ENCODE data around the gene VAMP4.
"Not testable (repeated sequence)": the region's sequence is repeated elsewhere in the genome, so short reads cannot be mapped to it uniquely, and the experiment has no call there.

VAMP4 gene

GRCh38 chr1:171663036-171663853 is 78.6 kb downstream of the VAMP4 start:
- Histone ChIP-seq H3K4me3 (ENCODE audit: low read depth in 1 of 2, low read length in 2 of 2) (no peak overlapping the region), H3K27ac (ENCODE audit: low read depth, low read length) (no peak overlapping the region), H3K36me3 (ENCODE audit: insufficient read depth, low read length) (no peaks in the 10 kb centered on the region)

GRCh38 chr1:171661076-171661650 is 80.7 kb downstream of the VAMP4 start:
- Histone ChIP-seq H3K36me3 (ENCODE audit: insufficient read depth, low read length) (no peaks in the 10 kb centered on the region), H3K4me3 (ENCODE audit: low read depth in 1 of 2, low read length in 2 of 2) (no peak overlapping the region)

More at GRCh38 chr1:171663036-171663853, 78.6 kb downstream of the VAMP4 start:
- Histone ChIP-seq H3K9me3 (ENCODE audit: low read length) (no peaks in the 10 kb centered on the region), H3K27me3 (ENCODE audit: control insufficient read depth in 1 of 2, insufficient read depth in 2 of 2, low read length in 2 of 2) (no peaks in the 10 kb centered on the region), H3K9ac (ENCODE audit: low read length) (no peak overlapping the region), H3K4me1 (ENCODE audit: insufficient read depth, low read length) (peaks cover 25% of the 10 kb centered on the region)

GRCh38 chr1:171656206-171656605 is 85.7 kb downstream of the VAMP4 start:
- H3K4me1 ChIP-seq (ENCODE audit: insufficient read depth, low read length): peaks cover 42% of the 10 kb centered on the region
- H3K27me3 ChIP-seq (ENCODE audit: control insufficient read depth in 1 of 2, insufficient read depth in 2 of 2, low read length in 2 of 2); H3K9me3 ChIP-seq (ENCODE audit: low read length); H3K4me3 ChIP-seq (ENCODE audit: low read depth in 1 of 2, low read length in 2 of 2); H3K9ac ChIP-seq (ENCODE audit: low read length); H3K27ac ChIP-seq (ENCODE audit: low read depth, low read length); H3K36me3 ChIP-seq (ENCODE audit: insufficient read depth, low read length): not testable (repeated sequence)

More at GRCh38 chr1:171661076-171661650, 80.7 kb downstream of the VAMP4 start:
- H3K4me1 ChIP-seq (ENCODE audit: insufficient read depth, low read length): peaks cover 16% of the 10 kb centered on the region
- no peaks in the 10 kb centered on the region for H3K27me3 ChIP-seq (ENCODE audit: control insufficient read depth in 1 of 2, insufficient read depth in 2 of 2, low read length in 2 of 2)
- no peak overlapping the region for H3K9ac ChIP-seq (ENCODE audit: low read length)
- no peak overlapping the region for H3K27ac ChIP-seq (ENCODE audit: low read depth, low read length)
- H3K9me3 ChIP-seq (ENCODE audit: low read length): no peaks in the 10 kb centered on the region

GRCh38 chr1:171655746-171656116 is 86.1 kb downstream of the VAMP4 start:
- peaks cover 42% of the 10 kb centered on the region for H3K4me1 ChIP-seq (ENCODE audit: insufficient read depth, low read length)
- no peaks in the 10 kb centered on the region for H3K27me3 ChIP-seq (ENCODE audit: control insufficient read depth in 1 of 2, insufficient read depth in 2 of 2, low read length in 2 of 2)
- no peak overlapping the region for H3K27ac ChIP-seq (ENCODE audit: low read depth, low read length)
- no peak overlapping the region for H3K9ac ChIP-seq (ENCODE audit: low read length)
- H3K36me3 ChIP-seq (ENCODE audit: insufficient read depth, low read length): no peaks in the 10 kb centered on the region
- no peaks in the 10 kb centered on the region for H3K9me3 ChIP-seq (ENCODE audit: low read length)
- H3K4me3 ChIP-seq (ENCODE audit: low read depth in 1 of 2, low read length in 2 of 2): no peak overlapping the region

- Histone ChIP-seq H3K4me3 (ENCODE audit: low read depth in 1 of 2, low read length in 2 of 2) (peak overlapping the region in 1 of 2 donors; percentile 5), H3K36me3 (ENCODE audit: insufficient read depth, low read length) (no peaks in the 10 kb centered on the region), H3K27ac (ENCODE audit: low read depth, low read length) (peak overlapping the region; percentile 59), H3K27me3 (ENCODE audit: control insufficient read depth in 1 of 2, insufficient read depth in 2 of 2, low read length in 2 of 2) (no peaks in the 10 kb centered on the region), H3K9me3 (ENCODE audit: low read length) (no peaks in the 10 kb centered on the region), H3K9ac (ENCODE audit: low read length) (no peak overlapping the region), H3K4me1 (ENCODE audit: insufficient read depth, low read length) (peaks cover 42% of the 10 kb centered on the region)
Measured at GRCh38 chr1:171654942-171655745, 86.7 kb downstream of the VAMP4 start.

- H3K27me3 ChIP-seq (ENCODE audit: control insufficient read depth in 1 of 2, insufficient read depth in 2 of 2, low read length in 2 of 2): no peaks in the 10 kb centered on the region
- H3K4me3 ChIP-seq (ENCODE audit: low read depth in 1 of 2, low read length in 2 of 2): peak overlapping the region in 1 of 2 donors; percentile 5
- no peaks in the 10 kb centered on the region for H3K36me3 ChIP-seq (ENCODE audit: insufficient read depth, low read length)
- H3K9me3 ChIP-seq (ENCODE audit: low read length): no peaks in the 10 kb centered on the region
- peaks cover 42% of the 10 kb centered on the region for H3K4me1 ChIP-seq (ENCODE audit: insufficient read depth, low read length)
- peak overlapping the region; percentile 59 for H3K27ac ChIP-seq (ENCODE audit: low read depth, low read length)
- H3K9ac ChIP-seq (ENCODE audit: low read length): no peak overlapping the region
Measured at GRCh38 chr1:171654201-171654941, 87.5 kb downstream of the VAMP4 start.

GRCh38 chr1:171653796-171654195 is 88.1 kb downstream of the VAMP4 start:
- peak overlapping the region; percentile 59 for H3K27ac ChIP-seq (ENCODE audit: low read depth, low read length)

GRCh38 chr1:171652234-171652822 is 89.5 kb downstream of the VAMP4 start, which contains the start of gene MYOC:
MYOC (minus strand) TSS chr1:171652688; CDS start chr1:171652611, 77 bp downstream.
- Histone ChIP-seq H3K9me3 (ENCODE audit: low read length) (no peaks in the 10 kb centered on the region), H3K36me3 (ENCODE audit: insufficient read depth, low read length) (no peaks in the 10 kb centered on the region), H3K4me3 (ENCODE audit: low read depth in 1 of 2, low read length in 2 of 2) (no peak within 1 kb of the TSS), H3K27ac (ENCODE audit: low read depth, low read length) (peak within 1 kb of the TSS; percentile 12), H3K27me3 (ENCODE audit: control insufficient read depth in 1 of 2, insufficient read depth in 2 of 2, low read length in 2 of 2) (no peaks in the 10 kb centered on the region), H3K4me1 (ENCODE audit: insufficient read depth, low read length) (peaks cover 42% of the 10 kb centered on the region), H3K9ac (ENCODE audit: low read length) (no peak within 1 kb of the TSS)

More at GRCh38 chr1:171653796-171654195, 88.1 kb downstream of the VAMP4 start:
- Histone ChIP-seq H3K27me3 (ENCODE audit: control insufficient read depth in 1 of 2, insufficient read depth in 2 of 2, low read length in 2 of 2) (no peaks in the 10 kb centered on the region), H3K4me1 (ENCODE audit: insufficient read depth, low read length) (peaks cover 42% of the 10 kb centered on the region), H3K9ac (ENCODE audit: low read length) (no peak overlapping the region), H3K4me3 (ENCODE audit: low read depth in 1 of 2, low read length in 2 of 2) (no peak overlapping the region), H3K9me3 (ENCODE audit: low read length) (no peaks in the 10 kb centered on the region), H3K36me3 (ENCODE audit: insufficient read depth, low read length) (no peaks in the 10 kb centered on the region)

All from muscle layer of colon (tissue), 2 donors.